GM06990 (cell line): ENCODE measurements around the gene CACNA2D3.

ENCODE experiments used
- DNase-seq: peaks from one replicate; pipeline ENCODE4 v3.0.0-alpha.2; 2011; ENCODE audit not compliant: insufficient read length; ENCODE audit errors: extremely low read depth
- H3K27me3 ChIP-seq: replicated peaks from 2 replicates; pipeline ENCODE4 v1.6.0; 2011; ENCODE audit warnings: low read length; ENCODE audit not compliant: control insufficient read depth, insufficient read depth
- H3K36me3 ChIP-seq: 2 replicates; pipeline ENCODE4 v1.5.1; 2011; ENCODE audit warnings: low read length; ENCODE audit not compliant: control insufficient read depth, insufficient read depth
- H3K4me3 ChIP-seq: replicated peaks from 2 replicates; pipeline ENCODE4 v1.5.1; 2011; ENCODE audit warnings: low read depth, mild to moderate bottlenecking, control low read depth, low read length
- CTCF ChIP-seq: IDR thresholded peaks from 2 replicates; pipeline ENCODE4 v1.5.1; 2011; ENCODE audit warnings: low read length, control low read depth, mild to moderate bottlenecking, inconsistent platforms; ENCODE audit not compliant: insufficient read depth, poor library complexity, severe bottlenecking

CACNA2D3 gene

GRCh38 chr3:54358969-54359694 is 236.8 kb downstream of the CACNA2D3 start:
- H3K4me3 ChIP-seq: no peak overlapping the region
- DNase-seq: no peak
- no peaks in the 10 kb centered on the region; the same call in none of the 2 replicates for H3K27me3 ChIP-seq
- no peak for TF ChIP-seq CTCF
- no peaks in the 10 kb centered on the region for H3K36me3 ChIP-seq

GRCh38 chr3:54360320-54360719 is 238.0 kb downstream of the CACNA2D3 start:
- TF ChIP-seq CTCF: no peak
- no peak for DNase-seq
- H3K27me3 ChIP-seq: no peaks in the 10 kb centered on the region; the same call in none of the 2 replicates
- no peaks in the 10 kb centered on the region for H3K36me3 ChIP-seq
- H3K4me3 ChIP-seq: no peak overlapping the region

- H3K27me3 ChIP-seq: no peaks in the 10 kb centered on the region; the same call in none of the 2 replicates
- DNase-seq: no peak
- no peak for TF ChIP-seq CTCF
- H3K36me3 ChIP-seq: no peaks in the 10 kb centered on the region
- no peak overlapping the region for H3K4me3 ChIP-seq
Observed at GRCh38 chr3:54361746-54362283, 239.5 kb downstream of the CACNA2D3 start.

GRCh38 chr3:54366007-54366750 is 243.8 kb downstream of the CACNA2D3 start:
- no peak for TF ChIP-seq CTCF

GRCh38 chr3:54366839-54367238 is 244.5 kb downstream of the CACNA2D3 start:
- no peak overlapping the region for H3K4me3 ChIP-seq
- DNase-seq: no peak
- no peaks in the 10 kb centered on the region for H3K27me3 ChIP-seq
- TF ChIP-seq CTCF: no peak
- H3K36me3 ChIP-seq: no peaks in the 10 kb centered on the region

More at GRCh38 chr3:54366007-54366750, 243.8 kb downstream of the CACNA2D3 start:
- no peaks in the 10 kb centered on the region for H3K36me3 ChIP-seq
- H3K27me3 ChIP-seq: no peaks in the 10 kb centered on the region; the same call in 1 of the 2 replicates
- DNase-seq: no peak
- H3K4me3 ChIP-seq: no peak overlapping the region
